Urothelium cell line (cell line): ENCODE results near the gene SMG6.

ENCODE experiments used
- DNase-seq: peaks from one replicate; pipeline ENCODE4 v3.0.0; 2011; ENCODE audit warnings: low spot score, mixed read lengths
- FAIRE-seq: peaks from 2 replicates; lab custom pipeline; 2011; peaks lifted over from hg19 to GRCh38; lab: Jason Lieb, UNC

The SMG6 gene

GRCh38 chr17:2113279-2113622, 190.3 kb downstream of the SMG6 start:
- no peak for FAIRE-seq
- DNase-seq = no peak

- FAIRE-seq (no peak), DNase-seq (no peak)
These were observed 191.9 kb downstream of the SMG6 start for GRCh38 chr17:2111691-2112090.

GRCh38 chr17:2110436-2110835, 193.1 kb downstream of the SMG6 start:
- DNase-seq (no peak), FAIRE-seq (no peak)

GRCh38 chr17:2108170-2108569, 195.4 kb downstream of the SMG6 start:
- FAIRE-seq (no peak), DNase-seq (no peak)

GRCh38 chr17:2107506-2107905, 196.1 kb downstream of the SMG6 start:
- no peak for DNase-seq
- no peak for FAIRE-seq

- DNase-seq = no peak
- FAIRE-seq = no peak
These were observed 196.5 kb downstream of the SMG6 start for GRCh38 chr17:2107050-2107449.

GRCh38 chr17:2106308-2106955, 197.2 kb downstream of the SMG6 start:
- no peak for FAIRE-seq
- no peak for DNase-seq

GRCh38 chr17:2105663-2106062, 197.9 kb downstream of the SMG6 start:
- no peak for FAIRE-seq
- no peak for DNase-seq

GRCh38 chr17:2102931-2103809, 200.4 kb downstream of the SMG6 start:
- FAIRE-seq = no peak
- no peak for DNase-seq

GRCh38 chr17:2101448-2102257, 201.9 kb downstream of the SMG6 start:
- no peak for FAIRE-seq
- DNase-seq = peak; percentile 65

- no peak for FAIRE-seq
- DNase-seq = no peak
These were observed 208.1 kb downstream of the SMG6 start for GRCh38 chr17:2095536-2095910.

- no peak for FAIRE-seq
- DNase-seq = no peak
These were observed 208.6 kb downstream of the SMG6 start for GRCh38 chr17:2094891-2095535.

- DNase-seq (no peak), FAIRE-seq (no peak)
These were observed 210.2 kb downstream of the SMG6 start for GRCh38 chr17:2093349-2093748.

- FAIRE-seq = no peak
- no peak for DNase-seq
These were observed 211.3 kb downstream of the SMG6 start for GRCh38 chr17:2092253-2092652.

GRCh38 chr17:2090804-2091534, 212.6 kb downstream of the SMG6 start:
- no peak for FAIRE-seq
- peak; percentile 71 for DNase-seq

GRCh38 chr17:2090210-2090641, 213.4 kb downstream of the SMG6 start:
- DNase-seq (no peak), FAIRE-seq (no peak)

GRCh38 chr17:2089021-2089422, 214.6 kb downstream of the SMG6 start:
- DNase-seq = no peak
- no peak for FAIRE-seq

- FAIRE-seq = no peak
- DNase-seq = no peak
These were observed 215.9 kb downstream of the SMG6 start for GRCh38 chr17:2087597-2088211.

- DNase-seq (no peak), FAIRE-seq (no peak)
These were observed 217.3 kb downstream of the SMG6 start for GRCh38 chr17:2086306-2086705.

- DNase-seq (no peak), FAIRE-seq (no peak)
These were observed 218.0 kb downstream of the SMG6 start for GRCh38 chr17:2085648-2085949.
